GM12878 (cell line): Measurements from ENCODE around the gene SLC6A12. TPM values are rescaled to one million over a fixed set of nuclear protein-coding genes. Genes with fewer than 3 reads are reported as not detected.

Source experiments
- ATAC-seq: fragments of 200-7000 bp; cut with Tn5 transposase; 3 replicates; pipeline ENCODE4 v1.9.1; 2020; ENCODE audit warnings: mild to moderate bottlenecking, moderate library complexity
- BruUV-seq: library from RNA; stranded (reverse); fragments of 400-500 nt; replicated peaks from 2 replicates; lab custom pipeline; 2021; lab: Mats Ljungman, UMichigan
- CTCF ChIA-PET: fragments of 300-600 bp; sonication (Branson Sonifier 250); formaldehyde crosslinking; extraction: SDS; loops from one replicate; lab custom pipeline; 2021; ENCODE audit warnings: inconsistent platforms; lab: Yijun Ruan, JAX
- POLR2A ChIA-PET: fragments of 350-600 bp; formaldehyde crosslinking; extraction: SDS; loops from one replicate; lab custom pipeline; 2021; ENCODE audit warnings: inconsistent platforms; lab: Charles Lee
- RAD21 ChIA-PET: fragments of 300-600 bp; sonication (Branson Sonifier 250); formaldehyde crosslinking; loops from one replicate; lab custom pipeline; 2023; ENCODE audit warnings: antibody characterized with exemption; ENCODE audit not compliant: unreplicated experiment; lab: Charles Lee
- SMC1A ChIA-PET: fragments of 300-600 bp; sonication (Branson Sonifier 250); formaldehyde crosslinking; loops from one replicate; lab custom pipeline; 2023; ENCODE audit not compliant: unreplicated experiment, uncharacterized antibody; lab: Charles Lee
- DNase-seq: peaks from one replicate; pipeline ENCODE4 v3.0.0-alpha.2; 2011; ENCODE audit warnings: low read depth, low spot score
- FAIRE-seq: peaks from 3 replicates; lab custom pipeline; 2011; peaks lifted over from hg19 to GRCh38; lab: Jason Lieb, UNC
- H2AFZ ChIP-seq: 2 replicates; pipeline ENCODE4 v1.6.0; 2011; ENCODE audit warnings: low read depth, low read length, control low read depth; ENCODE audit not compliant: control insufficient read depth
- H3K27ac ChIP-seq: 2 replicates; pipeline ENCODE4 v1.5.1; 2011; ENCODE audit warnings: control low read depth; ENCODE audit not compliant: control insufficient read depth, insufficient read depth
- H3K27me3 ChIP-seq, 2 experiments: replicated peaks in 1 of 2; 2 replicates each; pipeline versions ENCODE4 v1.6.0 to v1.6.1; 2011; ENCODE audit warnings: low read length in 1 of 2; ENCODE audit not compliant: control insufficient read depth in 2 of 2, insufficient read depth in 2 of 2
- H3K36me3 ChIP-seq, 2 experiments: 2 replicates each; pipeline ENCODE4 v1.5.1; 2011; ENCODE audit warnings: low read length in 1 of 2; ENCODE audit not compliant: control insufficient read depth in 2 of 2, insufficient read depth in 2 of 2
- H3K4me1 ChIP-seq: 2 replicates; pipeline ENCODE4 v1.6.1; 2011; ENCODE audit warnings: mild to moderate bottlenecking, low read length, moderate library complexity, mixed read lengths; ENCODE audit not compliant: control insufficient read depth, insufficient read depth
- H3K4me2 ChIP-seq: 2 replicates; pipeline ENCODE4 v1.6.0; 2011; ENCODE audit warnings: control low read depth; ENCODE audit not compliant: control insufficient read depth, insufficient read depth
- H3K4me3 ChIP-seq: fragments of 200-600 bp; sonication (generic); 2 replicates; pipeline ENCODE4 v1.5.1; 2016
- H3K79me2 ChIP-seq: 2 replicates; pipeline ENCODE4 v1.6.0; 2011; ENCODE audit warnings: low read length; ENCODE audit not compliant: control insufficient read depth, insufficient read depth
- H3K9ac ChIP-seq: 2 replicates; pipeline ENCODE4 v1.8.0; 2011; ENCODE audit warnings: low read length, control low read depth, mixed read lengths; ENCODE audit not compliant: control insufficient read depth, insufficient read depth
- H3K9me3 ChIP-seq: replicated peaks from 3 replicates; pipeline ENCODE4 v1.5.1; 2011; ENCODE audit warnings: mild to moderate bottlenecking, low read length; ENCODE audit not compliant: control insufficient read depth, insufficient read depth
- H4K20me1 ChIP-seq: 2 replicates; pipeline ENCODE4 v1.6.0; 2011; ENCODE audit not compliant: control insufficient read depth, insufficient read depth
- BACH1 ChIP-seq: fragments of 450-650 bp; IDR thresholded peaks from 2 replicates; pipeline ENCODE4 v1.6.1; 2017; ENCODE audit warnings: mild to moderate bottlenecking, borderline replicate concordance
- FOS ChIP-seq: IDR thresholded peaks from 3 replicates; pipeline ENCODE4 v1.6.1; 2011; ENCODE audit warnings: borderline replicate concordance; ENCODE audit not compliant: insufficient read length; ENCODE audit errors: extremely low read depth
- IRF4 ChIP-seq: IDR thresholded peaks from 2 replicates; pipeline ENCODE4 v1.6.1; 2011; ENCODE audit warnings: low read depth, low read length
- NKRF ChIP-seq: fragments of 450-650 bp; conservative IDR thresholded peaks from 2 replicates; pipeline ENCODE4 v1.6.1; 2017; ENCODE audit warnings: mild to moderate bottlenecking, moderate library complexity
- TCF12 ChIP-seq: IDR thresholded peaks from 2 replicates; pipeline ENCODE4 v1.6.1; 2011; ENCODE audit warnings: low read depth, mild to moderate bottlenecking, low read length
- ZNF217 ChIP-seq: fragments of 450-650 bp; IDR thresholded peaks from 2 replicates; pipeline ENCODE4 v1.6.1; 2017; ENCODE audit warnings: antibody characterized with exemption, mild to moderate bottlenecking
- WGBS: methylation state at CpG from one replicate; pipeline ENCODE4 v1.1.6; 2016; ENCODE audit warnings: low lambda C conversion rate; ENCODE audit not compliant: insufficient replicate concordance, insufficient coverage; ENCODE audit errors: missing lambda C conversion rate; 5-methylcytosine and 5-hydroxymethylcytosine counted together
- in situ Hi-C: fragments of 300-500 bp; cut with MboI; formaldehyde crosslinking; loops from 9 replicates; pipeline ENCODE4 v1.14.3; 2018; ENCODE audit warnings: mixed read lengths
- intact Hi-C: fragments of 100-400 bp; cut with micrococcal nuclease; formaldehyde crosslinking; loops from one replicate; pipeline ENCODE4 v1.14.2; 2022; ENCODE audit not compliant: unreplicated experiment
- polyA plus RNA-seq, 11 experiments: library from polyadenylated mRNA; depleted of rRNA in 4 of 11; unstranded in 6 of 11; stranded (reverse) in 5 of 11; fragments of >200 nt; fragmentation: Nextera tagmentation in 4 of 11; fragmentation: Illumina TruSeq in 1 of 11; extraction: Ambion mirVana in 4 of 11; extraction: Trizol in 1 of 11; gene quantifications; 1 replicate in 1 of 11; 2 replicates in 10 of 11; pipeline versions ENCODE4 v1.2.1 to v1.2.3, GENCODE V29; 2011 to 2016; ENCODE audit warnings: inconsistent platforms in 2 of 11, missing spikeins in 2 of 11, low read depth in 1 of 11
- total RNA-seq, 4 experiments: library from RNA; depleted of rRNA in 3 of 4; stranded (reverse); fragments of >200 nt in 3 of 4; fragmentation: Illumina TruSeq in 1 of 4; extraction: Trizol in 1 of 4; gene quantifications; 2 replicates each; pipeline versions ENCODE4 v1.2.1 to v1.2.3, GENCODE V29; 2013 to 2021

SLC6A12 gene
- total and polyA plus RNA-seq, 10 of the 15 experiments (the other 5 are each of a cell fraction or from before 2014, with no cell fraction given), result 0.06 to 0.11 (median 0.07) TPM; not detected in 7

- no peaks in the 10 kb centered on the region for H3K9me3 ChIP-seq
These were observed 53.1 kb downstream of the SLC6A12 start for GRCh38 chr12:160858-161257.

More at GRCh38 chr12:160858-161257, 53.1 kb downstream of the SLC6A12 start:
- H3K4me3 ChIP-seq, result no peak overlapping the region
- ATAC-seq (no peak), FAIRE-seq (no peak), DNase-seq (no peak)
- H3K36me3 ChIP-seq, result no peaks in the 10 kb centered on the region
- ChIA-PET SMC1A (no interaction called here), RAD21 (no interaction called here), CTCF (no interaction called here), POLR2A (no interaction called here)
- BruUV-seq, result no TSS peak
- intact Hi-C loops, result no loop called here
- no peaks in the 10 kb centered on the region for H3K27me3 ChIP-seq
- H3K4me1 ChIP-seq, result no peaks in the 10 kb centered on the region
- no peak overlapping the region for H3K4me2 ChIP-seq
- H3K79me2 ChIP-seq, result no peaks in the 10 kb centered on the region
- no peak overlapping the region for H3K27ac ChIP-seq
- 48% methylated on average over 9 of the region's 9 CpGs for WGBS
- H3K9ac ChIP-seq, result no peak overlapping the region
- TF ChIP-seq BACH1 (no peak), IRF4 (no peak), TCF12 (no peak), FOS (no peak), ZNF217 (no peak), NKRF (no peak)
- H4K20me1 ChIP-seq, result no peaks in the 10 kb centered on the region
- no peak overlapping the region for H2AFZ ChIP-seq
- in situ Hi-C loops, result no loop called here
